ENCODE measurements around the gene MRRF. TPM values are rescaled to one million over a fixed set of nuclear protein-coding genes. Genes with fewer than 3 reads are reported as not detected.

MRRF gene
- total RNA-seq, 4 donors from 2014 or later, result 20.5 to 29.2 (median 28.5) TPM

GRCh38 chr9:122286764-122287163 is 22.1 kb downstream of the MRRF start:
- Histone ChIP-seq H3K4me3 (no peak overlapping the region), H3K4me1 (peaks cover 0 to 7% (median 0%) of the 10 kb centered on the region in 4 donors), H3K27ac (replicated peaks in 1 of 4) (no peak overlapping the region), H3K27me3 (no peaks in the 10 kb centered on the region), H3K9me3 (no peaks in the 10 kb centered on the region), H3K36me3 (peaks cover 24 to 94% (median 61%) of the 10 kb centered on the region in 4 donors)
- 73% methylated on average over 1 of the region's 1 CpG for WGBS
- intact Hi-C loops (cut with DNase I), result no loop called here
- no peak for DNase-seq (ENCODE audit: extremely low spot score)
- TF ChIP-seq CTCF (IDR thresholded peaks at IDR 0.05) (no peak), EP300 (IDR thresholded peaks at IDR 0.05) (no peak), POLR2A (IDR thresholded peaks at IDR 0.05; ENCODE audit: low read depth) (no peak), POLR2AphosphoS5 (IDR thresholded peaks at IDR 0.05) (no peak)

DNA sequence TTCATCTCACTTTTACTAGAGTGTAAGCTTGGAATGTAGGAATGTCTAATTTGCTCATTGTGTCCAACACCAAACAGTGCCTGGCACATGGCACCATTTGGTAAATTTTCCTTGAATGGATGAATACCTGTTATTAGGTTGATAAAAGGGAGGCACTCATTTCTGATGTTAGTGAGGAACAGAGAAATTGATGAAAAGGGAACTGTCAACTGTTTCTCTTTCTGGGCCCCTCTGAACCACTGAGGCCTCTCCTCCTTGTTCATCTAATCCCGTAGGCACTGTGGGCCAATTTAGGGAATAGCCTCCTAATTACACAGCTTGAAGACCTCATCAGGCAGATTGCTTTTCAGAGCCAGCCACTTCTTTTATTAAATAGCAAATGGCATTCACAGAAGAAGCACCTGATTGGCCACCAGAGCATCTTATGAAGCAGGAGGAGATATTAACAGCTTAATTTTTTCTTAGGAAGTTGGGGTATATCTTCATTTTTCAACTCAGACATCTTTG is 22.6 kb downstream of the MRRF start:
- TF ChIP-seq POLR2A (IDR thresholded peaks at IDR 0.05; ENCODE audit: low read depth), result no peak
- no peak for TF ChIP-seq CTCF (IDR thresholded peaks at IDR 0.05)
- Histone ChIP-seq H3K9me3 (no peaks in the 10 kb centered on the region), H3K36me3 (peaks cover 29 to 94% (median 64%) of the 10 kb centered on the region in 4 donors), H3K4me1 (peaks cover 0 to 5% (median 0%) of the 10 kb centered on the region in 4 donors), H3K27me3 (no peaks in the 10 kb centered on the region), H3K27ac (replicated peaks in 1 of 4) (no peak overlapping the region), H3K4me3 (no peak overlapping the region)
- WGBS, result 55% methylated on average over 1 of the region's 1 CpG
- no peak for DNase-seq (ENCODE audit: extremely low spot score)
- intact Hi-C loops (cut with DNase I), result no loop called here

GRCh38 chr9:122291458-122291857 is 26.8 kb downstream of the MRRF start:
- Histone ChIP-seq H3K27me3 (no peaks in the 10 kb centered on the region), H3K27ac (replicated peaks in 1 of 4) (no peak overlapping the region), H3K4me1 (no peaks in the 10 kb centered on the region), H3K4me3 (no peak overlapping the region), H3K36me3 (peaks cover 31 to 95% (median 62%) of the 10 kb centered on the region in 4 donors), H3K9me3 (no peaks in the 10 kb centered on the region)
- WGBS, result 96% methylated on average over 3 of the region's 3 CpGs
- no peak for DNase-seq (ENCODE audit: extremely low spot score)
- no peak for TF ChIP-seq POLR2AphosphoS5 (IDR thresholded peaks at IDR 0.05)
- TF ChIP-seq CTCF (IDR thresholded peaks at IDR 0.05), result no peak
- no peak for TF ChIP-seq POLR2A (IDR thresholded peaks at IDR 0.05; ENCODE audit: low read depth)
- intact Hi-C loops (cut with DNase I), result no loop called here

DNA sequence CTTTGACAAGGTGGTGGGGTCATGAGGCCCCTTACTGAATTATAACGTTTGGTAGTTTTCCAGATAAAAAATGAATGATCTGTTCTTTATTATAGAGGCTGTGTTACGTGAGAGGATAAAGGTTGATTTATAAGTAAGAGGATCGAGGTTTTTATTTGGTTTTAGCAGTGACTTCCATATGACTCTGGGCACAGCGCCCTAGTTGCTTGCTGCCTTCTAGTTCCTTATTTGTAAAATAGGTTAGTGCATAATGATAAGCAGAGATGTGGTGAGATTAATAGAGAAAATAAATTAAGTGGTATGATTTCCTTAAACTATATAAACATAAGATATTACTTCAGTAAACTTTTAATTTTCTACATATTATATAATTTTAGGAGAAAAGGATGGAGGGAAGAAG is 29.8 kb downstream of the MRRF start:
- peaks cover 29 to 95% (median 59%) of the 10 kb centered on the region in 4 donors for H3K36me3 ChIP-seq
- no peak overlapping the region for H3K27ac ChIP-seq (replicated peaks in 1 of 4)
- H3K4me3 ChIP-seq, result no peak overlapping the region
- DNase-seq (ENCODE audit: extremely low spot score), result no peak
- 59% methylated on average over 4 of the region's 4 CpGs for WGBS
- H3K27me3 ChIP-seq, result no peaks in the 10 kb centered on the region
- intact Hi-C loops (cut with DNase I), result no loop called here
- TF ChIP-seq POLR2A (IDR thresholded peaks at IDR 0.05; ENCODE audit: low read depth) (no peak), EP300 (IDR thresholded peaks at IDR 0.05) (no peak), CTCF (IDR thresholded peaks at IDR 0.05) (no peak), POLR2AphosphoS5 (IDR thresholded peaks at IDR 0.05) (no peak)
- no peaks in the 10 kb centered on the region for H3K9me3 ChIP-seq
- H3K4me1 ChIP-seq, result no peaks in the 10 kb centered on the region

DNA sequence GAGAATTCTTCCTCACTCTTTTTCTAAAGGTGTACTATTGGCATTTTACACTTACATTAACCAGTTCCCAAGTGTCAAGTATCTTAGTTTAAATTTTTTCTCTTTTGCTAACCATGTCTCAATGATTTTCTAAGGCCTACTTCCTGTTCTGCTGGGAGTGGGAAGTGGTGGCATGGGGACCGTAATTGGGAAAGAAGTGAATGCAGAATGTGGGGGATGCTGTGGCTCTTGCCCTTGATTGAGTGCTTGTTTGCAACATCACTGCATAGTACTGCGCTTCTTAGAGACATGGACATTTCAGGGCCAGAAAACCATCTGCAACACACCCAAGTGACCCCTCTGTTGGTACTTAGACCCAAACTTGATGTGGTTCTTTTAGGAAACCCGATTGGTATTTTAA is 32.8 kb downstream of the MRRF start:
- Histone ChIP-seq H3K9me3 (no peaks in the 10 kb centered on the region), H3K36me3 (peaks cover 15 to 91% (median 49%) of the 10 kb centered on the region in 4 donors), H3K27ac (replicated peaks in 1 of 4) (no peak overlapping the region), H3K27me3 (no peaks in the 10 kb centered on the region), H3K4me1 (no peaks in the 10 kb centered on the region), H3K4me3 (no peak overlapping the region)
- no peak for TF ChIP-seq EP300 (IDR thresholded peaks at IDR 0.05)
- no peak for TF ChIP-seq CTCF (IDR thresholded peaks at IDR 0.05)
- no peak for TF ChIP-seq POLR2A (IDR thresholded peaks at IDR 0.05; ENCODE audit: low read depth)
- no peak for TF ChIP-seq POLR2AphosphoS5 (IDR thresholded peaks at IDR 0.05)
- no peak for DNase-seq (ENCODE audit: extremely low spot score)
- intact Hi-C loops (cut with DNase I), result no loop called here
- 89% methylated on average over 3 of the region's 3 CpGs for WGBS
